Panc1 (cell line): ENCODE measurements around the gene MEIS1.

Experiments used
- CTCF ChIP-seq: fragments of 450-650 bp; IDR thresholded peaks from 2 replicates; pipeline ENCODE4 v1.5.1; 2017; ENCODE audit warnings: mild to moderate bottlenecking
- REST ChIP-seq, 2 experiments: IDR thresholded peaks; 2 replicates each; pipeline ENCODE4 v1.6.1; 2011 to 2012; ENCODE audit warnings: low read depth in 2 of 2, control low read depth in 1 of 2, low read length in 1 of 2, mild to moderate bottlenecking in 1 of 2, moderate library complexity in 1 of 2; ENCODE audit not compliant: insufficient read depth in 1 of 2

DNA sequence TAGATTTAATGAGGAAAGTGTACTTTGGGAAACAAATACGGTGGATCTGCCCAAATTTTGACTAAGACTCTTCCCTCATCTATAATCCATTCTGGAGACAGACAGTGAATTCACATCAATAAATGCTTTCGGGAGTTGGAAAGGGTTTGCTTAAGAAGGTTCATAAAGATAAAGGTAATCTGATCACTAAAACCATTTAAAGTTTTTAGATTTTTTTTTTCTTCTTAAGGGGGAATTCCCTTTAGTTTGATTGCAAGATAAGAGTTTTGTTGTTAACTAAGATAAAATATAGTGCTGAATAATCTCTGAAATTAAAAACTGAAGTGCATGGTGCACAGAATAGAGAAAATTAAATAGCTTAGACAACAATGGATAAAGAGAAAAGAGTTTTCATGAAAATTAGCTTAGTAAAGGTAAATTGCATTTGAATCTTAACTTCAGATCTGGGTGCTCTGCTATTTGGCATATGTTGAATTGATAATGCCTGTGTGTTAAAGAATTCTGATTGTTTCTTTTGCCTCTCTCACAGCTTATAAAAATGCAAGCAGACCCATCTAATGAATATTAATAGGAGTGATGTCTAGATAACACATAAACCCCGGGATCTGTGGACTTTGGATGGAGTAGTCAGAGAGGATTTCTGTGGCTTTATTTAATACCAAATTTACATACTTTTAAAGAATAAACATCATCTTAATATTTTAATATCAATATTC lies 100.8 kb downstream of the MEIS1 start:
- TF ChIP-seq CTCF: no peak
- TF ChIP-seq REST (IDR thresholded peaks at IDR 0.05; ENCODE audit: insufficient read depth in 1 of 2, low read depth in 2 of 2, low read length in 1 of 2): no peak
